ENCODE data around the gene TSN. TPM values are rescaled to one million over a fixed set of nuclear protein-coding genes. Genes with fewer than 3 reads are reported as not detected.
A peak's percentile ranks its signal among the peaks of the same experiment; 100 is the strongest.

Gene TSN
- total RNA-seq, result 10 to 100 TPM; 41.4 to 50.8 (median 43.0) TPM

DNA sequence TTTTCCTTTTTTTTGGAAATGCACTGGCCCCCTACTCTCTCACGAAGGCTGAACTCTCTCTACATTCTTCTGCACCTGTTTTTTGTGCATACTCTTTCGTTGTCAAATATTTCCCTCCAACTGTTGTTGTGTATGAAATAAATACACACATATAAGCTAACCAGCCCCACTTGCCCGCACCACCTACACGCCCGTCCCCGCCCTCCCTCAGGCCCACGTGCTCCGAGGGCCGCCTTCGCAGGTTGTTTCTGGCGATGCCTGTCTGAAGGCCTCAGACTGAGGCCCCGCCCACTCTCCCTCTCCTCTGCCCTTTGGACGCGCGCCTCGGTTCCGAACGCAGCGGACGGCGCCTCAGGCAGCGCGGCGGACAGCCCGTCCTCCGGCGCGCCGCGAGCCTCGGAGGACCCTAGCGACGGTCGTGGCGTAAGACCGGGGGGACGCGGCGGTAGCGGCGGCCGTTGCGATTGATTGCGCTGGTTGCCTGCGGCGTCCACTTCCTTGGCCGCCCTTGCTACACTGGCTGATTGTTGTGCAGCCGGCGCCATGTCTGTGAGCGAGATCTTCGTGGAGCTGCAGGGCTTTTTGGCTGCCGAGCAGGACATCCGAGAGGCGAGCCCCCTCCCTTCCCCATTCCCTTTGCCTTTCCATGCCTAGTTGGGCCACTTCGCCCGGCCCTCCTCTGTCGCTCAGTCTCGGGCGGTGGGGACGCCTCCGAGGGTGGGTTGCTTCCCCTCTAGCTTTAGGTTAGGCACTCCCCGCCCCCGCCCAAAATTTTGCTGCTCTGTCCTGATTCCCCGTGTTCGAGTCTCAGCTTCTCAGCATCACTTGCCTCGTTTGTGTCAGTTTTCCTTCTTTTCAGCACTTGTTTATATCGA lies at the start of gene TSN:
Gene TSN (plus strand): TSS at position 415 of the 875 bp plus-strand sequence. CDS start 129 bp downstream, at position 544.
- H3K9me3 ChIP-seq, result no peaks in the 10 kb centered on the region
- TF ChIP-seq POLR2A (IDR thresholded peaks at IDR 0.05), result peak in 1 of 2 donors; percentile 49
- TF ChIP-seq, protein P1, sequence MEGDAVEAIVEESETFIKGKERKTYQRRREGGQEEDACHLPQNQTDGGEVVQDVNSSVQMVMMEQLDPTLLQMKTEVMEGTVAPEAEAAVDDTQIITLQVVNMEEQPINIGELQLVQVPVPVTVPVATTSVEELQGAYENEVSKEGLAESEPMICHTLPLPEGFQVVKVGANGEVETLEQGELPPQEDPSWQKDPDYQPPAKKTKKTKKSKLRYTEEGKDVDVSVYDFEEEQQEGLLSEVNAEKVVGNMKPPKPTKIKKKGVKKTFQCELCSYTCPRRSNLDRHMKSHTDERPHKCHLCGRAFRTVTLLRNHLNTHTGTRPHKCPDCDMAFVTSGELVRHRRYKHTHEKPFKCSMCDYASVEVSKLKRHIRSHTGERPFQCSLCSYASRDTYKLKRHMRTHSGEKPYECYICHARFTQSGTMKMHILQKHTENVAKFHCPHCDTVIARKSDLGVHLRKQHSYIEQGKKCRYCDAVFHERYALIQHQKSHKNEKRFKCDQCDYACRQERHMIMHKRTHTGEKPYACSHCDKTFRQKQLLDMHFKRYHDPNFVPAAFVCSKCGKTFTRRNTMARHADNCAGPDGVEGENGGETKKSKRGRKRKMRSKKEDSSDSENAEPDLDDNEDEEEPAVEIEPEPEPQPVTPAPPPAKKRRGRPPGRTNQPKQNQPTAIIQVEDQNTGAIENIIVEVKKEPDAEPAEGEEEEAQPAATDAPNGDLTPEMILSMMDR (IDR thresholded peaks at IDR 0.05), result no peak
- H3K4me1 ChIP-seq, result peaks cover 17% of the 10 kb centered on the region in 2 donors
- peak within 1 kb of the TSS in 2 of 3 donors; percentile 28 to 43 for H3K27ac ChIP-seq
- H3K27me3 ChIP-seq, result no peaks in the 10 kb centered on the region
- peaks cover 4 to 9% of the 10 kb centered on the region in 2 donors for H3K36me3 ChIP-seq
- intact Hi-C loops (cut with DNase I), result no loop called here
- peak; percentile 98 for DNase-seq
- 0 to 1% methylated on average over 32 to 33 of the region's 67 CpGs for WGBS, 2 donors
- peak within 1 kb of the TSS; percentile 83 to 96 (median 93) for H3K4me3 ChIP-seq (replicated peaks in 1 of 3)

DNA sequence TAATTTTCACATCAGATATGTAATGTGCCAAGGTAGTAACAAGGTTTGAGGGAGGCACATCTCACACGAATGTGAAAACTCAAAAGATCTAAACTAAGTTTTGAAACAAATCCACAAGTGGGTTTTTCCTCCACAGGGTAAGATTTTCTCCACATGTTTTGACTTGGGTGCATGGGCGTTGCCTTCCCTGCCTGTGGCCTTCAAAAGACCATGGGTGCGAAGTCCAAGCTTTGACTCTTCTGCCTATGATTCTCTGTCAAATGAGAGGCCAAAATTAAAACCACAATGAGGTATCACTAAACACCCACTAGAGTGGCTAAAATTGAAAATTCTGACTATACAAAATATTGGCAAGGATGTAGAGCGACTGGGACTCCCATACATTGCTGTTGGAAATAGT lies 49.5 kb upstream of the TSN start:
- intact Hi-C loops (cut with DNase I), result loop anchor here (10.0 kb wide), 1 partner anchor 621 kb away; no protein-coding TSS in a partner anchor
- WGBS, 2 donors, result 98 to 99% methylated on average over 4 of the region's 4 CpGs
- H3K4me1 ChIP-seq, result no peaks in the 10 kb centered on the region
- no peaks in the 10 kb centered on the region for H3K9me3 ChIP-seq
- no peak overlapping the region for H3K27ac ChIP-seq
- no peaks in the 10 kb centered on the region for H3K27me3 ChIP-seq
- TF ChIP-seq, protein P1 (IDR thresholded peaks at IDR 0.05), result no peak
- no peak for TF ChIP-seq POLR2A (IDR thresholded peaks at IDR 0.05)
- DNase-seq, result no peak
- H3K4me3 ChIP-seq (replicated peaks in 1 of 3), result no peak overlapping the region
- no peaks in the 10 kb centered on the region for H3K36me3 ChIP-seq

DNA sequence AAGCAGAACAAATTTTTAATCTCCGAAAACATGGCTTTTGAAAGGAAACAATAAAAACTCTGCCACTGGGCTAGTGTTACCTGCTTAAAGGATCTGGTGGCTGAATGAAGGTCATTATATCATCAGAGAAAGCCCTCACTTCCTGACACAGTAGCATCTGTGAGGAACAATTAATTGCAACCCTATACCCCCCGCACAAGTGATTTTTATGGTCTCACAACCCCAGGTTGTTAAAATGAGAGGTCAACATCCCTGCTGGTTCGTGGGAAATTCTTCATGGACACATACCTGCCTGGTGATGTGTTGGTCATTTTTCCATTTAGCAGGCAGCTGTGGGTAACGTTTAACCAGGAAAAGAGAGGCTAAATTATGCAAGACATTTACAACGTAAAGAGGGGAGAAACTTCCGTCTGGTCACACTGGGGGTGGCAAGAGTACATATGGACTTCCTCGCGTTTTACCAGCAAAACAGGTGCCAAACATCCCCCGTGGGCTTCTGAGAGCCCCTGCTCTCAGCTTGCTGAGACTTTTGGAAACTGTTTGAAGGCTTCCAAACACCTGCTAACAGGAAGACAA lies 48.0 kb upstream of the TSN start:
- Histone ChIP-seq H3K4me3 (replicated peaks in 1 of 3) (no peak overlapping the region), H3K36me3 (no peaks in the 10 kb centered on the region), H3K27ac (no peak overlapping the region), H3K9me3 (no peaks in the 10 kb centered on the region), H3K4me1 (no peaks in the 10 kb centered on the region), H3K27me3 (no peaks in the 10 kb centered on the region)
- no peak for TF ChIP-seq POLR2A (IDR thresholded peaks at IDR 0.05)
- TF ChIP-seq, protein P1 (IDR thresholded peaks at IDR 0.05), result no peak
- 73 to 74% methylated on average over 9 of the region's 9 CpGs for WGBS, 2 donors
- DNase-seq, result no peak
- intact Hi-C loops (cut with DNase I), result loop anchor here (10.0 kb wide), 1 partner anchor 623 kb away; no protein-coding TSS in a partner anchor

DNA sequence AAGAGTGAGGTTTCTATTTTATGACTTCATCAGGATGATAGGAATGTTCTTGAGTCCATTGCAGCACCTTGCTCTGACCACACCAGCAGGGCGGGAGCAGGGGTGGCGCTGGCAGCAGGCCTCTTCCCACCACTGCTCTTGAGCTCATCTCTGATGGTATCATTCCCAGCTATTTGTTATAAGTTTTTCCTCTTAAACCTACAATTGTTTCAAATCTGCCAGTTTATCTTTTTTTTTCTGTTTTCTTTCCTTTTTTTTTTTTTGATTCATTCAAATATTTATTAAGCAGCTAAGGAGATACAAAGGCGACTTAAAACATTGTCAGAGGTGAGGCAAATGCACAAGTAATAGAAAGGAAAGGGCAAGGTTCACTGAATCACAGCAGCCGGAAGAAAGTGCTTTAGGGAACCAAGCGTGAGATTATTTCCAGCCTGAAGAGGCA lies 47.5 kb upstream of the TSN start:
- intact Hi-C loops (cut with DNase I), result loop anchor here (10.0 kb wide), 1 partner anchor 623 kb away; no protein-coding TSS in a partner anchor
- DNase-seq, result no peak
- 81 to 87% methylated on average over 5 of the region's 5 CpGs for WGBS, 2 donors

More for the DNA sequence above, 47.5 kb upstream of the TSN start:
- H3K4me3 ChIP-seq (replicated peaks in 1 of 3), result no peak overlapping the region
- H3K36me3 ChIP-seq, result no peaks in the 10 kb centered on the region
- no peaks in the 10 kb centered on the region for H3K4me1 ChIP-seq
- H3K27ac ChIP-seq, result no peak overlapping the region
- no peaks in the 10 kb centered on the region for H3K9me3 ChIP-seq
- TF ChIP-seq, protein P1 (IDR thresholded peaks at IDR 0.05), result no peak
- no peak for TF ChIP-seq POLR2A (IDR thresholded peaks at IDR 0.05)
- no peaks in the 10 kb centered on the region for H3K27me3 ChIP-seq
